HG02981 (cell line): ENCODE results near the gene SEMA4C.
A peak's percentile ranks its signal among the peaks of the same experiment; 100 is the strongest.
"Not testable (repeated sequence)": the region's sequence is repeated elsewhere in the genome, so short reads cannot be mapped to it uniquely, and the experiment has no call there.

ENCODE experiments used
- ATAC-seq: cut with Tn5 transposase; IDR thresholded peaks from one replicate; pipeline ENCODE4 v1.9.1; 2021; ENCODE audit warnings: mild to moderate bottlenecking, moderate library complexity; ENCODE audit not compliant: unreplicated experiment

SEMA4C gene

DNA sequence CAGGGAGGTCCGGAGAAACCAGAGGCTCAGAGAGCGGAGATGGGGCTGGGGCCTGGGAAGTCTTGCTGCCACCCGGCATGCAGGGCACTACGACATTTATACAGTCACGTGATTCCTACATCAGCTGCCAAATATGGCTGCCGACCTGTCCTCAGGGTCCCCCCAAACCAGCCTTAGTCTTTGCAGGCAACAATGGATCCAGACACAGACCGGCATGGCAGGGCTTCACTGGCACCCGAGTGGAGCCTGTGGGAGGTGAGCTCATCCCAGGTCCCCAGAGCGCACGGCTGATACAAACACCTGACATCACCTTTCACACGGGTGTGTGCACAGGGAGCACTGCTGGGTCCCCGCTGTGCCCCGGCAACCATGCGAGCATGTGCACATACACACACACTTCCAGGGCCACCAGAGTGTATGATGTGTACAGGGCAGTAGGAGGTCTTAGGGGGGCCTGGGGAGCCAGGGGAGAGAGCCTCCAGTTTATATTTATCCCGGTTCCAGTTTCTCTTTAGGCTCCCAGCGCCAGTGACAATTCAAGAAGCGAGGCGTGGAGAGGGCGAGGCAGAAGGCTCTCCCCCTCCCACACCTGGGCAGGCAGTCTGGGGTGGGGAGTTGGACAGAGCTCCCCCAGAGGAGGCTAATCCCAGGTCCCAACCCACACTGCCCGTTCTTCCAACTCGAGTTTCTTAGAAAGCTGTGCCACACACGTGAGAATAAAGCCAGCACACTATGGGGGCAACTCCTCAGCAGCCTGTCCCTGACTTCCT is 2.7 kb downstream of the SEMA4C start:
- no peak for ATAC-seq

DNA sequence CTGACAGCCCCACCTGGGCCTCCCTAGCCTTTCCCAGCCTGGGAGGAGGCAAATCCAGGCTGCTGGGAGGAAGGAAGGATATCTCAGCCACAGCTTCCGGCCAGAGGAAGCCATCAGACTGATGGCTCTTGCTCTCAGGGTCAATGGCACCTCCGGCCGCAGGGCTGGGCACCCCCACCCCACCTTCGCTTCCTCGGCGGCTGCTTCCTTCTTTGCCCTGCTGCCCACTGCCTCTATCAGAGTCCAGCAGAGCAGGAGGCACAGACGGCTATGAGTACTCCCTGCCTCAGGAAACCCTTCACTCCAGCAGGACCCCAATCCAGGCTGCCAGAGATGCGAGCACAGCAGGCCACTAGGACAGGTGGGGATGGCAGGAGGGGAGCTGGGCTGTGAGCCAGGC is 3.3 kb downstream of the SEMA4C start:
- no peak for ATAC-seq

DNA sequence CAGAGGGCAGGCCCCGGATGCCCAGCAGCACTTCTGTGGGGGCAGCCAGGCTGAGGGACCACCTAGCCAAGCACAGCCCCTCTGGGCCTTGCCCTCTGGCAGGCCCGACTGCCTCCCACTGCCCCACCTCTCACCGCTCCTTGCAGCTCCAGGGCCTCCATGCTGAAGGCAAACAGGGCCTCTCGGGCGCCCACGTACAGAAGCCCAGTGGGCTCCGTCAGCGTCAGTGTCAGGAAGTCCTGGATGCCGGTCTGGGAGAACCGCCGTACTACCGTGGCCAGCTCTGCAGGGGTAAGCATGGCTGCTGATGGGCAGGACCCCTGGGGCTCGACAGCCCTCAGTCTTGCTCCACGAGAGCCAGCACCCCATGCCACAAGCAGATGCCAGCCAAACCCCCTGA is 3.7 kb downstream of the SEMA4C start:
- no peak for ATAC-seq

DNA sequence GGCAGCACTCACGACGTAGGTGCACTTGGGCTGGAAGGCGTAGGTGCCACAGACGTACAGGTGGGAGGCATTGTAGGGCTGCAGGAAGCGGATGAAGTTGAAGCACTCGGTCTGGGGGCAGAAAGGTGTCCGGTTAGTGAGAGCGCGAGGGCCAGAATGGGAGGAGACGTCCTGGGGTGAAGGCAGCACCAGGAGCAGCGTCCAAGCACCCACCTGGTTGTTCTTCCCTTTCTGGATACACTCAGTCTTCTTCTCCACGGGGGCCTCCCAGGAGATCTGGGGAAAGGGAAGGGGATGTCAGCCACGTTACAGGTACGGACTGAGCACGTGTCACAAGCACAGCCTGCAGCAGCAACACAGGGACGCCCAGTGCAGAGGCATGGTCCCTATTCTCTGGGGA is 4.2 kb downstream of the SEMA4C start:
- no peak for ATAC-seq

DNA sequence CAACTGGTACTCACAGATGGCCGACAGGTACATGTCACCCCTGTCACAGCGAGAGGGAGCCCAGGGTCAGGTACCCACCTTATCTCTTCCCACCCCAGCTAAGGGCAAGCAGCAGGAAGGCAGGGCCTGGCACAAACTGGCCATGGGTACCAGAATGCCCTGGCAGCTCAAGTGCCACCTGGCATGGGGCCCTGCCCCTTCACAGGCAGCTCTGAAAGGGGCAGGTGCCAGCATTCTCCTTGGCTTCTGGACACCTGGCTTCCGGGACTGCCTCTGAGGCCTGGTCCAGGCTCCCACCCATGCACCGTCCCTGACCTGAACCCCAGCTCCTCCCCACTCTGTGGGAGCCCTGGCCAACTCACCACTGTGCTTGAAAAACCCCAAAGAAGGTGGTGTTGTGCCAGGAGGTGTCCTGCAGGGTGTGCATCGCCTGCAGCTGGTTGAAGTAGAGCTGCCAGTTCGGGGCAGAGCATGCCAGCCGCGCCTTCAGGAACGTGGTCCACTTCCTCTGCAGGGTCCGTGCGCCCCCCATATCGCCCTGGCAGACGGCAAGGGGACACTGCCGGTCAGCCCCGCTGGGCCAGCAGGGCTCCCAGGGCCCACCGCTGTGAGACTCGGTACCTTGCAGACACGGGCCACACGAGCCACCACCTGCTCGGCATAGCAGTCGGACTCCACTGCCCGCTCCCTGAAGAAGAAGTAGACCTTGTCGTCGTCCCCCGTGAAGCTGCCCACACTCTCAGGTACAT is 5.4 kb downstream of the SEMA4C start:
- ATAC-seq = no peak

DNA sequence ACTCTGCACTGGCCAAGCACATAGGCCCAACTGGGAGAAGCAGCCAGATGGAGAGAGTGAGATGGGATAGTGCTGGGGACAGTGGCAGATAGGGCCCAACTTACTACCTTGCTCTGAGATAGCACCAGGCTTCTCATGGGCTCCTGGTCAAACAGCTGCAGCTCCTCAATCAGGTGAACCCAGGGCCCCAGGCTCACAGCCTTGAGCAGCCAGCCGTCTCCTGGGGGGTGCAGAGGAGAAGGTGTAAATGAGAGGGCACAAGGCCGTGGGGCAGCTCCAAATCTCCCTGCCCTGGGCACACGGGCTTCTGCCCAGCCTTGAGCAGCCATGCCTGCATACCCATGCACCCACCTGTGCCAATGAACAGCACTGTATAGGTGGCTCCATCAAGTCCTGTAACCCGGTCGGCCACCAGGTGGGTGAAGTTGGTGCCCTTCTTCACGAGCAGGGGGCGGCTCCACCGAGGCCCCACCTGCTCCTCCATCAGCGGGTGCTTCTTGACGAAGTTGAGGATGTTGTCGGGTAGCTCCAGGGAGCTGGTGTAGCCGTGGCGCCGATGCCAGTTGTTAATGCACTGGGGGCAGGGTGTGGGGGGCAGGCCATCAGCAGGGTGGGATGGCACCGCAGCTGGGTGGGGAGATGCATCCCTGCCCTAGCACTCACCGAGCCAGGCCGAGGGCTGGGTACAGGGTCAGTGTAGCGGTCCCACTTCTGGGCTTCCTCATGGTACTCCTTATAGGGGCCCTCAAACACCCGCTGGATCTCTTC is 6.1 kb downstream of the SEMA4C start:
- ATAC-seq = no peak

DNA sequence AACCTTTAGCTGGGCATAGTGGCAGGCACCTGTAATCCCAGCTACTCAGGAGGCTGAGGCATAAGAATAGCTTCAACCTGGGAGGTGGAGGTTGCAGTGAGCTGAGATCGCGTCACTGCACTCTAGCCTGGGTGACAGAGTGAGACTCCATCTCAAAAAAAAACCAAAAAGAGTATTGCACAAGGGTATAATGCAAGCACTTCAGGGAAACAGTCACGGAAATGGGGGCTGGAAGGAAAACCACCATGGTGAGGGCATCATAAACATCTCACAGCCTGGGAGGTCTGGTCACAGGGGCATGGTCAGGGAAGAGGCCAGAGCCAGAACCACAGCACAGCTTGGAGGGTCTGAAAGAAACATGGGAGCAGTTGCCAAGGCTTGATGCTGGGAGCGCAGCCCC is 6.8 kb downstream of the SEMA4C start:
- not testable (repeated sequence) for ATAC-seq

DNA sequence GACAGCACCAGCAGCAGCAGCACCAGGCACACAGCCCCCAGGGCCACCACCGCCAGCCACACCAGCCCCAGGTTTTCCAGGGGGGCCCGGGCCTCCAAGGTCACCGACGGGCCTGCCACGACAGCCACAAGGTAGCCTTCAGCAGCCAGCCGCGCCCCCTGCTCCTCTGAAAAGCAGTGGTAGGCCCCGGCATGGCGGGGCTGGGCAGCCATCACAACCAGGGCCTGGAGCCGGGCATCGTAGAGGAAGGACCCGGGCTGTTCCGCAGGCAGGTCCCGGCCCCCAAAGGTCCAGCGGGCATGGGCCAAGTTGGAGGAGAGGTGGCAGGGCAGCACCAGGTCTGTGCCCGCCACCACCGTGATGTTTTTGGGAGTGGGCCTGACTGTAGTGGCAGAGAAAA is 8.8 kb downstream of the SEMA4C start:
- no peak for ATAC-seq

DNA sequence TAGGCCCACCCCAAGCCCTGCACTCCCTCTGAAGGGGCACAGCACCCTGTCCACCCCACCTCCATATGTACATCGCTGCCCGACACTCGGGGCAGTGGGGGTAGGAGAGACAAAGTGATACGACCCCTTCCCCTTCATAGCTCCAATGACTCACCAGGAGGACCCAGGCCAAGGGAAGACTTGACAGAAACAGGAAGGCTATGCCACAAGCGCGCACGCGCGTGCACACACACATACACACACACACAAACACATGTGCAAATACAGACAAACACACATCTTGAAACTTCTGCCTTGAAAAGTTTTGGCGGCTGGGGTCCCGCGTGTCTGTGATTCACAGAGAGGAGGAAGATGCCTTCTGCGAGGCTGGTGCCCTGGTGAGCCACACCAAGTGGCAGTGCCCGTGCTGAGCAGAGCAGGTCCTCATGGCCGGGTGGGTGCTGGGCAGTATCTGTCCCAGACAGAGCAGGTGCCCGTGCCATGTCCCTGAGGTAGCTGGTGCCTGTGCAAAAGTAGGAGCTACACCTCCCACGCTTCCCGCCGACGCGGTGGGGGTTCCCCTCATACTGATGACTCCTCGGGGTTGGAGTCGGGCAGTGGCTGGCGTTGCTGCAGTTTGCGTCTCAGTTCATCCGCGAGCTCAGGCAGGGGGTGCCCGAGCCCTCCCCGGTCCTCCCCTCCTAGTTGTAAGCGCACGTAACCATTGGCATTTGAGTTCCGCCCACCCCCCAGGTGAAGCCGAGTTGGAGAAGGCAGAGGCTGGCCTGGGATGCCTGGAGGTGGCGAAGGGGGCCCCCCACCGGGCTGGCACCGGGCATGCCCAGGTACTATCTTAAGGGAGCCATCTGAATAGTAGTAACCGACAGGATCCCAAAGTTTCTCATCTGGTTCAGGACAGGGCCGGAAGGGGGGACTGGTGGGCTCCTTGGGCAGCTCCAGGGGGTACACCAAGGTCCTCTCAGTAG is 9.5 kb downstream of the SEMA4C start:
- ATAC-seq = no peak

DNA sequence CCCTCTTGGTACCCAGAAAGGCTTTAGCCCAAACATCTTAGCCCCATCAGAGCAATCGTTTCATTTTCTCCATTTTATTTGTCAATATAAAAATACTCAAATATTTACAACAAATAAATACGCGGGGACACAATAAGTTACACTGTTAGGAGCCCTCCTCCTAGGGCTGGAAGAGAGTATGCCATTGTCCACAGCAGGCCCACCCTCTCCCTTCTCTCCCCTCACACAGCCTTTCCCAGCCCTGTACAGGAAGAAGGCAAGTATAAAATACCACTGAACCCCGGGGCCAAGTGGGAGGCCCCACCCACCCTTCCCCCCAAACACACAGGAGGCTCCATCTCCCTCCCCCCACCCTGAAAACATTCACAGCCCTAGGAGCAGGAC is 10.2 kb downstream of the SEMA4C start:
- no peak for ATAC-seq

DNA sequence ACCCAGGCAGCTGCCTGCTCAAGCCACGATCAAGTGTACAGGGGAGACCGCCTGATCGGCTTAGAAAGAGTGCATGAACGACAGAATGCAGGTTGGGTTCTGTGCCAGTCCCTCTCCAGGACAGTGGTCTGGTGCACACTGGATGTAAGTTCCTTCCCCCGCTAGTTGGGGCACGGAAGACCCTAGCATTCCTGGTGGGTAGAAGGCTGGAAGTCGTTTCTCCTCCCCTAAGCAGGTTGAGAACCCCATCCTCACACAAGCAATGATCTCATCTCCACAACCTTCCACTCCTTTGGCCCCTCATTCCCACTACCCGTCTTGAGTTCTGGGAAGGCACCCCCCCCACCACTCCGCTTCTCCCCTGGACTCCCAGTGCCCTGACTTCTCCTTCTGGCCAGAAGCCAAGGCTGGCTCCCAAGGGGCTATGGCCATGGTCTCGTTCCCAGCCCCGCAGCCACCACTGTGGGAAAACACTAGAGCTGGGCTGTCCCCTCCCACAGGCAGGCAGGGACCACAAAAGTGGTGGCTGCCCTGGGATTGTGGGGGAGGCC is 10.7 kb downstream of the SEMA4C start:
- ATAC-seq = no peak

DNA sequence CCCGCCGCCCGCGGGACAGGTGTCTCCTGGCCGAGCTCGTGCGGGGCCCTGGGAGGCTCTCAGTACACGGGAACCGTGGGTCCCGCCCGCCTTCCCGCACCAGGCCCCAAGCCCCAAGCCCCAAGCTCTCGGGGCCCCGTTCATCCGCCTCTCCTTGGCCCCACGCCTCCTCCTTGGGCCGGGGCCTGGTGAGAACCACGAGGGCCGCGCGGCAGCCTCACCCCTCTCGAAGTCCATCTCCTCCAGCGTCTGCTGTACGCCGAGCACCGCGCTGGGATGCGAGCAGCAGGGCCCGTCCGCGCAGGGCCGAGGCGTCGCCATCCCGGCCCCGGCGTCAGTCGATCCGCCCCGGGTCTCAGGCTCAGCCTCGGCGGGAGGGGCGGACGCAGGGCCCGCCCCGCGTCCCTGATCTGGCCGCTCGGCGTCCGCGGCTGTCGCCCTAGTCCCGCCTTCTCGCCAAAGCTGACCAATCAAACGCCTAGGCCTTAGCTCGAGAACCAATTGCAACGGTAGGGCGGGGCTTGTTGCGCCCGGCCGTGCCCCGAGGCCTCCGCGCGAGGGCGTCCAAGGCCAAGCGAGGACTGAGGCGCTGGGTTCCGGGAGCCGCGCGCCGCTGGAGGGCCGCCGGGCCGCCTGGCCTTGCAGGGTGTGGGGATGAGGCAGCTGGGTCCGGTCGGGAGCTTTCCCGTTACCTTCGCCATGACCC is 12.1 kb downstream of the SEMA4C start, which contains the start of gene ANKRD39:
Gene ANKRD39 (minus strand): TSS at position 350 of the 706 bp plus-strand sequence. CDS start 29 bp downstream, at position 321.
- ATAC-seq = peak; percentile 90

DNA sequence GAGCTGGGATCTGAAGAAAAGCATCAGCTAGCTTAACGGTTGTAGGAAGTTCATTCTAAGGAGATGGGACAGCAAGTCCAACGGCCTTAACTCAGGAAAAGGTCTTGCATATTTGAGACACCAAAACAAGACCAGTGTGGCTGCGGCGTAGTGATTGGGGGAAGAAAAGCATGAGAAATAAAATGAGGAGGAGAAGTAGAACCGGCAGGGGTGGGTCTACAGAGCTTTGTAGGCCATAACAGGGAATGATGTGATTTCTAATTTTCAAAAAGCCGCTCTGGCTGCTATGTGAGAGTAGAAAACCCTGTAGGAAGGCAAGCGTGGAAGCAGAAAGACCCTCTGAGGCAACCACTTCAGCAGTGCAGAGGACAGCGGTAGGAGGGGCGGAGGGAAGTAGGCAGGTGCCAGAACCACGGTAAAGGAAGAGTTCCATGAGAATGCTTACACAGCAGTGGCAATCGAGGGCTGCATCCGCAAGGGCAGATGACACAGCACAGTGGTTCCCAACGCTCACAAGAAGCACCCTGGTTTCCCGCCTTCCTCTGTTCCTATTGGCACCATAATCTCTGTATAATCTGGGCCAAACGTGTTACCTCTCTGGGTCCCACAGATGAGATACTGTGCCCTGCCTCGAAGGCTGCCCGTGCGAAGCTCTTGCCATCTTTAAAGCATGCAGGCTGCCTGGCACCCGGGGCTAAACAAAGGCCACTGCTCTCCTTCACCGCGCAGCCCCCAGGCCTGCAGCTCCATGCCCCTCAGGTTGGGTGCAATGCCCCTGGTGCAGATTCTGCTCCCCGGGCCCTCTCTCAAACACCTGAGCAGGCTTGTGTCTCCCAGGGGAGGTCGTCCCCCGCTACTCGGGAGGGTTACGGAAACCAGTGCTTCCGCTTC is 12.9 kb downstream of the SEMA4C start:
- peak; percentile 20 for ATAC-seq

DNA sequence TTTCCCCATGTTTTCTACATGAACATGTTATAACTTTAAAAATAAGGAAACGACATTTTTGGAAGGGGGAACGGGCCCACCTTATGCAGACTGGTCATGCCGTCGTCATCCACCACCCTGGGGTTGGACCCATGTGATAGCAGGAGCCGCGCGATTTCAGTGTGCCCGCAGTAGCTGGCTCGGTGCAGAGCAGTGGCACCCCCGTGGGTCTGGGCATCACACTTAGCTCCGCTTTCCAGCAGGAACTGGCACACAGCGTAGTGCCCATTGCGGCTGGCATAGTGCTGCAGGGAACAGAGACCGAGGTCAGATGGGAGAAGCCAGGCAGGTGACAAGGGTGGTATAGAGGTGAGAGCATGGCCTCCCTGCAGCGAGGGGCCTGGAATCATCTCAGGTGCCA is 16.6 kb downstream of the SEMA4C start:
- no peak for ATAC-seq

DNA sequence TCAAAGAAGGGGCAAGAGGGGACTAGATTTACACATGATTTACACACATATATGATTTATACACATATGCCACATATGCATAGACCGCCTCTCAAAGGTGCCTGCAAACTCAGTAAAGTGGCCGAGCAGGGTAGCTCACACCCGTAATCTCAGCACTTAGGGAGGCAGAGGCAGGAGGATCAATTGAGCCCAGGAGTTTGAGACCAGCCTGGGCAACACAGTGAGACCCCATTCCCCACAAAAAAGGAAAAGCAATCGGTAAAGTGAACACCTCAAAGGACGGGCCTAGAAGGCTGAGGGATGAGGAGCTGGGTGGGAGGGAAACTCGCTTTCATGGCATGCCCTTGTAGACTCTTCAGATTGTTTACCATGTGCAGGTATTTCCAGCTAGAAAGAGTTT is 17.2 kb downstream of the SEMA4C start:
- ATAC-seq = no peak

DNA sequence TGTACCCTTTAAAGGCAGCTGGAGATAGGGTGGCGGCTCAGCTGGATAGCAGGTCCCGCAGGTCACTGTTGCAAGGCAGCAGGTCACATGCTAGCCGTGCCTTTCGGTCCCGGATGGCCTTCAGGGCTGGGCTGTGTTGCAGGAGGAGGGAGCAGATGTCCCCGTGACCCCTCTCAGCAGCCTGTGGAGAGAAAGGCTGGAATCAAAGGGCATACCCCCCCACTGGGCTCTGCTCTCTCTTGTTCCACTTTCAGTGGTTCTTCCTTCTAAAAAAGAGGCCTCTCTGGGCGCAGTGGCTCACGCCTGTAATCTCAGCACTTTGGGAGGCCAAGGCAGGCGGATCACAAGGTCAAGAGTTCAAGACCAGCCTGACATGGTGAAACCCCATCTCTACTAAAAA is 21.6 kb downstream of the SEMA4C start:
- ATAC-seq = no peak

DNA sequence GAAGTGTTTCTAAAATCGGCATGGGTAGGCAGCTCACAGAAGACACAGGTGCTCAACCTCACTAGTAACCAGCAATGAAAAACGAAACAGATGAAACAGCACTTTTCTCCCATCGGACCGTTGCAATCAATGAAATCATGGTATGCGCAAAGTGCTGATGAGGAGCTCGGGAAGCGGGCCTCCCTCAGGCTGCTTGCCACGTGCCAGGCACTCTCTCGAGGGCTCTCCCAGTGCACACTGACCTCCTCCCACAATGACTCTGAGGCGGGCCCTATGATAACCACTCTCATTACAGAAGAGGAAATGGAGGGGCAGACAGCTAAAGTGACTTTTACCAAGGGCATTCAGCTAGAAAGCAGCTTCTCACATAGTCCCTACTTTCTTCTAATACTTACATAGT is 22.3 kb downstream of the SEMA4C start:
- no peak for ATAC-seq

DNA sequence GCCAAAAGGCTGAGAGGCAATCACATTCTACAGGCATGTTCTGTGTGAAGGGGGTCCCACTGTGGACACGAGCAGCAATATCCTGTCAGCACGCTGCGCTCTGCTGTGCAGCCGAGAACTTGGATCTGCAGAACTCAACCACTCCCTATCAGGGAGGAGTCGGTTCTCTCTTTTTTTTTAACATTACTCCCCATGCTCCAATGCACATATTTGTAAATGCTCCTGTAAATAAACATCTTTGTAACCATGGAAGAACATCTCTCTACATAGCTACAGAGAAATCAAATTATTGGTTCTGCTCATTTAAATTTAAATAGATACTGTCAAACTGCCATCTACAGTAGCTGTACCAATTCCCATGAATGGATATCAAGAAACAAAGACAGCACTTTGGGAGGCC is 23.1 kb downstream of the SEMA4C start:
- no peak for ATAC-seq

DNA sequence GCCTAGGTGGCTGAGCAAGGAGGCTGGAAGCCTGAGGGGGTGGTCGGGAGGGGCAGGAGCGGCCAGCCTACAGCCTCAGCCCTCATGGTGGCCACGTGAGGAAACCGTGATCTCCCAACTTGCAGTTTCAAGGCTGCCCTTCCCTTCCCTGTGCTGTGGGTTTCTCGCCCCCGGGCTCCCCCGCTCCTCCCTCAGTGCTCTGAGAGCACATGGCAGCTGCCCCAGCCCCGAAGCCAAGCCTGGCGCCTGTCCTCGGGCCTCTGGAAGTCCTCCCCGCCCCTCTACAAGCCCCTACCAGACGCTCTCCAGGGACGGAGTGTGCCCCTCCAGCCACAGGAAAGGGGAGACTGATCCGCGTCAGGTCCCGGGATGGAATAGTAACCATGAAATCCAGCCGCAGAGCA is 25.5 kb downstream of the SEMA4C start:
- no peak for ATAC-seq
